GM18517 (cell line): ENCODE results near the gene PHOSPHO2.

Source experiments
- ATAC-seq: cut with Tn5 transposase; IDR thresholded peaks from one replicate; pipeline ENCODE4 v1.9.1; 2021; ENCODE audit warnings: mild to moderate bottlenecking, moderate library complexity; ENCODE audit not compliant: unreplicated experiment

Gene PHOSPHO2, protein sequence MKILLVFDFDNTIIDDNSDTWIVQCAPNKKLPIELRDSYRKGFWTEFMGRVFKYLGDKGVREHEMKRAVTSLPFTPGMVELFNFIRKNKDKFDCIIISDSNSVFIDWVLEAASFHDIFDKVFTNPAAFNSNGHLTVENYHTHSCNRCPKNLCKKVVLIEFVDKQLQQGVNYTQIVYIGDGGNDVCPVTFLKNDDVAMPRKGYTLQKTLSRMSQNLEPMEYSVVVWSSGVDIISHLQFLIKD

GRCh38 chr2:169694113-169694893 lies at the start of gene PHOSPHO2, which contains the start of gene CFAP210:
Gene PHOSPHO2 (plus strand): TSS chr2:169694469. CDS start chr2:169700972, 6,503 bp downstream.
Gene CFAP210 (minus strand): TSS chr2:169694405. CDS start chr2:169694327, 78 bp downstream.
- ATAC-seq = peak; percentile 99

GRCh38 chr2:169647496-169647895 lies 46.8 kb upstream of the PHOSPHO2 start:
- ATAC-seq = no peak

DNA sequence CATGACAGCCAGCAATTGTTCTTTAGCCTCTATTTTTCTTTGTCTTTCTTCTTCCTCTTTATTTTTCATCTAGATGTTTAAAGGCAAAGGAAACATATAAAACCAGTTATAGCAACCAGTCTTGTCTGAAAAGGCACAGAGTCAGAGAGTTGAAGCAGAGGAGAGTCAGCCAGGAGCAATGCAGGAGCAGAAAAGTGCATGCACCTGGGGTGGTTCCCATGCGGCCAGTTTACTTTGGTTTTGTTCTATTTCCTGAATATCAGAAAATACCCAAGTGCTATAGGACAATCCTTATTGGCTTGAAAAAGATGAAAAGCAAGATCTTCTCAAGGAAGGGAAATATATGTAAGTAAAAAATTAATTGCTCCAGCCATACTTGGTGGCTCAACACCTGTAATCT lies 45.0 kb upstream of the PHOSPHO2 start:
- no peak for ATAC-seq

DNA sequence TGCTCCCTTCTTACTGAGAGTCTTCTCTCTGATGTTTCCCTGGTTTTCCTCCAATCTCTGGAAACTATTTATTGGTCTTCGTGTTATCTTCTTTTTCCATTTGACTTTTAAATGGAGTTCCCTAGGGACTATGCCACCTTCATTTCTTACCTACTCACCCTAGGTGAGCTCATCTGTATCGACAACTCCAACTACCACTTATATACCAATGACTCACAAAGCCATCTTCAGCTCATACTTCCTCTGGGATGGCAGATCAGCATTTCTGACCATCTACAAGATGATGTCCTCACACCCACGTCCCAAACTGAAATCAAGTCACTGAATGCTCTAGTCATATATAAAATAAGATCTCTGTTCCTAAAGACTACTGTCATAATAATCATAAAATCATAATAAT lies 40.6 kb upstream of the PHOSPHO2 start:
- no peak for ATAC-seq

DNA sequence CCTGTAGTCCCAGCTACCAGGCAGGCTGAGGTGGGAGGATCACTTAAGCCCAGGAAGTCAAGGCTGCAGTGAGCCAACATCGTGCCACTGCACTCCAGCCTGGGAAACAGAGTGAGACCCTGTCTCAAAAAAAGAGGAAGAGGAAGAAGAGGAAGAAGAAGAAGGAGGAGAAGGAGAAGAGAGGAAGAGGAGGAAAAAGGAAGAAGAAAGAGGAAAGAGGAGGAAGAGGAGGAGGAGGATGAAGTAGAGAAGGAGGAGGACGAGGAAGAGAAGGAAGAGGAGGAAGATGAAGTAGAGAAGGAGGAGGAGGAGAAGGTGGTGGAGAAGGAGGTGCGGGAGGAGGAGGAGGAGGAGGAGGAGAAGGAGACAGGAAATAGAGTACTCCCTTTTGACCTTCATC lies 38.1 kb upstream of the PHOSPHO2 start:
- ATAC-seq = no peak

GRCh38 chr2:169658877-169659276 lies 35.4 kb upstream of the PHOSPHO2 start:
- no peak for ATAC-seq

- ATAC-seq = no peak
Observed at GRCh38 chr2:169659320-169659719, 34.9 kb upstream of the PHOSPHO2 start.

DNA sequence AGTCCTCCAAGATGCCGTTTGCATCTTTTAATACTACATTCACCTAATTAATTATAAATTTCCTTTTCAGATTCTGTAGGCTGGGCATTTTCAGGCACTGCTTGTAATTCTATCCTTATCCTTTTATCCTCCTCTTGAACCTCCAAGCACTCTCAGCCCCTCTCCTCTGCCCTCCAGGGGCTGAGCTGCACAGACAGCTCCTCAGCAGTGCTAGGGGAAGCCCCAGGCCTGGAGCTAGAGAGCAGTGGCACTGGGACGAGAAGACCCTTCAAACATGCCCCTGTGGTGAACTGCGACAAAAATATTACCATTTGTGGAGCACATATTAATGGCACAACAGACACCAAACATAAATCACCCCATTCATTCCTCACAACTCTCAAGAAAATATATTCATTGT lies 33.0 kb upstream of the PHOSPHO2 start:
- no peak for ATAC-seq

- no peak for ATAC-seq
Observed at GRCh38 chr2:169662744-169663143, 31.5 kb upstream of the PHOSPHO2 start.

DNA sequence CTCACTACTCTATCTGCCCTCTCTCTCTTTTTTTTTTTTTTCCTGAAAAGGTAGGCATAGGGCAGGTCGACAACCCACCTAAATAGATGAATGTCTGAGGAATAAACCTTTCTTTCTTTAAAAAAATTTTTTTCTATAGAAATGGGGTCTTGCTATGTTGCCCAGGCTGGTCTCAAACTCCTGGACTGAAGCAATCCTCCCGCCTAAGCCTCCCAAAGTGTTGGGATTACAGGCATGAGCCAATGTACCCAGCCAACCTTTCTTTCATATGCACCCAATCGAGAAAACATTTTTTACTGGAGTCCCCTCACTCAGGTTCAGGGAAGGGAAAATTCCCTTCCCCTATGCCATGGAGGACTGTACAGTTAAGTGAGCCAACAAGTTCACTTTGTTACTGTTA lies 31.0 kb upstream of the PHOSPHO2 start:
- no peak for ATAC-seq

GRCh38 chr2:169664600-169664977 lies 29.7 kb upstream of the PHOSPHO2 start:
- no peak for ATAC-seq

GRCh38 chr2:169664978-169665930 lies 29.0 kb upstream of the PHOSPHO2 start:
- no peak for ATAC-seq

- no peak for ATAC-seq
Observed at GRCh38 chr2:169667583-169667982, 26.7 kb upstream of the PHOSPHO2 start.

DNA sequence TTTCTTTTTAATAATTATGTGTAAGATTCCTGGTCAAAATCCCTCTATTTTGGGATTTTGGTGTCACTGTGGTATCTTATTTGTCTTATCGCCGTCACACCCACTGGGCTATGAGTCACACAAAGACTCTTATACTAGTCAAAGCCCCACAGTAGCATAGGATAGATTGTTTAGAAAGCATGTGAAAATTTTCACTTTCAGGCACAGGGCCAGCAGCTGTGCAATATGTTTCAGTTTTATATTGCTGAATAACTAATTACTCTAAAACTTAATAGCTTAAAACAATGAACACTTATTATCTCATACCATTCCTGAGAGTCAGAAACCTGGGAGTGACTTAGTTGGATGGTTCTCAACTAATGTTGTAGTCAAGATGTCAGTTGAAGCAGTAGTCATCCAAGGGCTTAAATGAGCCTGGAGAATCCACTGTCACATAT lies 24.0 kb upstream of the PHOSPHO2 start:
- ATAC-seq = no peak

- ATAC-seq = no peak
Observed at GRCh38 chr2:169670937-169671336, 23.3 kb upstream of the PHOSPHO2 start.

- ATAC-seq = no peak
Observed at GRCh38 chr2:169672406-169672805, 21.9 kb upstream of the PHOSPHO2 start.

DNA sequence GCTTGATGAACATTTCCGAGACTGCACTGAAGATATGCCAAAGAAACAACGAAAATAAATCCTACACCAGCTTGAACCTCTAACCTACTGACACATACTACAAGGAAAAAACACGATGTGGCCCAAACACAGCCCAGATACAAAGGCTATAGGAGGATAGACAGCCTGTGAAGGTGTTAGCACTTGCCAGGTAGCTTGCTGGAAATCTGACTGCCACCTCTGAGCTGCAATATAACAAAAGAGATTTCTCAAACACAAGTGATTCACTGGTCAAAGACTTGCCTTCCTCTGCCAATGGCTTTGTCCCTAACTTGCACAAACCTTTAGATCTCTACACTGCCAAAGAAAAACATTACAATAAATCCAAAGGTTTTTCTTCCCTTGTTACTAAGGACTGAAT lies 21.2 kb upstream of the PHOSPHO2 start:
- no peak for ATAC-seq

DNA sequence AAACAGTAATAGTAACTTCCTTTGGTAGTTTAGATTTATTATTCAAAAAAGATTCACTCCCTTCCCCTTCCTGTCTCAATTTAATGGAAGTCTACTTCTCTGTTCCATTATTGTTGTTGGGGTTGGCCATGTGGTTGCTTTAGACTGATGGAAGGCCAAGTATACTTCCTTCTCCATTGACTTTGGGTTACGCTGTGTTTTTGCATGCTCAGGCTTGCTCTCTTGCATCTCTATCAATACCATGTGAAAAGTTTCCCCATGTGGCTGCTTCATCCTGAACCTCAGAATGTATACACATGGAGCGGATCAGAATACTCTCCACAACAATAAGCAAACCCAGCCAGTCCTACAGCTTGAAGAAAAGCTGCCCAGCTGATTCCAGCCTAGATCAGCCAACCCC lies 20.3 kb upstream of the PHOSPHO2 start:
- ATAC-seq = no peak

- ATAC-seq = no peak
Observed at GRCh38 chr2:169676357-169676756, 17.9 kb upstream of the PHOSPHO2 start.

DNA sequence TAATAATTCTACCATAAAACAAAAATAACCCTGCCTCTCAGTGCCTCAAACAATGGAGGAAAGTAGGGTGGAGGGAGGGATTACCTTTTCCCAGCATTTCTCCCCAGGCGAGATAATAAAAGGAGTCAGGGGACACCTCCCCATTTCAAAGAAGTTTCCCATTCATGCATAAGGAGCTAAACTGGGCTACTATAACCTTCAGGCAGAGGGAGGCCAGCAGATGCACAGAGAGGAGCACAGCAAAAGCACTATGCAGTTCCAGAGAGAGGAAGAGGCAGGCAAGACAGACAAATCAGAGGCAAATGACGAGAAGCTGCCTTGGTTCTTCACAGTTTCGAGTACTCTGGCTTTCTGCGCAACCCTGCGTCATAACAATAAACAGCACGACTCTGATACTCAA lies 17.4 kb upstream of the PHOSPHO2 start:
- ATAC-seq = no peak

DNA sequence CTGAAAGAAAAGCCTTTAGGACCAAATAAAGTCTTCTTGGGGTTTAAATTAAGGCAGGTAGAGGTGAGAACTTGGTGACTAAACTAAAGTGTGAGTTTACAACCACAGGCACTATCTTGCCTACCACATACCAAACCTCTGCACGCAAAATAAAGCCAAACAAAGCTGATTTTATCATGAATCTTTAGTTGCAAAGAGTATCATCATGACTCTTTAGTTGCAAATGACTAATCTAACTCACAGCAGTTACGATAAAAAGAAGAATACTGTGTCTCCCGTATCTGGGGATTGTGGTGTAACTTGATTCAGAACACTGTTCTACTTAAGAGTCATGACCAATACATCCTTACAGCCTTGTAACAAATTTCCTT lies 11.2 kb upstream of the PHOSPHO2 start:
- no peak for ATAC-seq
